HL-60 (cell line): ENCODE measurements around the gene NCOR1.
"Not testable (repeated sequence)": the region's sequence is repeated elsewhere in the genome, so short reads cannot be mapped to it uniquely, and the experiment has no call there.

ENCODE experiments used
- DNase-seq, 2 experiments: peaks; one replicate each; pipeline ENCODE4 v3.0.0-alpha.2; 2010 to 2020; ENCODE audit warnings: low read depth in 1 of 2, low spot score in 1 of 2
- H3K27ac ChIP-seq: fragments of 250-450 bp; sonication (Bioruptor Pico); replicated peaks from 2 replicates; pipeline ENCODE4 v1.5.1; 2020; ENCODE audit warnings: mild to moderate bottlenecking, moderate library complexity
- H3K27me3 ChIP-seq: fragments of 250-450 bp; sonication (Bioruptor Pico); 2 replicates; pipeline ENCODE4 v1.5.1; 2021; ENCODE audit warnings: mild to moderate bottlenecking, moderate library complexity; ENCODE audit not compliant: insufficient read depth, poor library complexity, severe bottlenecking
- H3K4me3 ChIP-seq: replicated peaks from 2 replicates; pipeline ENCODE4 v1.5.1; 2011; ENCODE audit warnings: mild to moderate bottlenecking, control low read depth, low read length; ENCODE audit not compliant: insufficient read depth
- CTCF ChIP-seq: IDR thresholded peaks from one replicate; pipeline ENCODE4 v1.5.1; 2011; ENCODE audit warnings: low read length, control low read depth, inconsistent platforms; ENCODE audit not compliant: insufficient read depth
- GABPA ChIP-seq: IDR thresholded peaks from 2 replicates; pipeline ENCODE4 v1.6.1; 2012; ENCODE audit warnings: low read depth
- POLR2AphosphoS5 ChIP-seq: IDR thresholded peaks from 2 replicates; pipeline ENCODE4 v1.6.1; 2012; ENCODE audit warnings: low read depth
- REST ChIP-seq: IDR thresholded peaks from 2 replicates; pipeline ENCODE4 v1.6.1; 2012; ENCODE audit warnings: low read depth; ENCODE audit not compliant: insufficient replicate concordance
- SPI1 ChIP-seq: IDR thresholded peaks from 2 replicates; pipeline ENCODE4 v1.6.1; 2012; ENCODE audit warnings: low read depth, mild to moderate bottlenecking, borderline replicate concordance

The NCOR1 gene

GRCh38 chr17:16068323-16068722 lies 147.0 kb downstream of the NCOR1 start:
- H3K4me3 ChIP-seq: no peak overlapping the region
- no peak for TF ChIP-seq CTCF
- H3K27ac ChIP-seq: no peak overlapping the region
- DNase-seq: no peak
- no peaks in the 10 kb centered on the region for H3K27me3 ChIP-seq

- Histone ChIP-seq H3K4me3 (no peak overlapping the region), H3K27ac (no peak overlapping the region), H3K27me3 (no peaks in the 10 kb centered on the region)
- no peak for DNase-seq
- TF ChIP-seq REST (no peak), SPI1 (no peak), GABPA (no peak), POLR2AphosphoS5 (no peak), CTCF (no peak)
Measured at GRCh38 chr17:16066125-16066524, 149.2 kb downstream of the NCOR1 start.

GRCh38 chr17:16061631-16062030 lies 153.7 kb downstream of the NCOR1 start:
- DNase-seq: no peak
- Histone ChIP-seq H3K27me3 (no peaks in the 10 kb centered on the region), H3K27ac (no peak overlapping the region), H3K4me3 (no peak overlapping the region)
- TF ChIP-seq POLR2AphosphoS5 (no peak), REST (no peak)

GRCh38 chr17:16055139-16055538 lies 160.2 kb downstream of the NCOR1 start:
- not testable (repeated sequence) for H3K27ac ChIP-seq, H3K27me3 ChIP-seq, DNase-seq, H3K4me3 ChIP-seq

- no peak overlapping the region for H3K4me3 ChIP-seq
- no peak for DNase-seq
- no peak for TF ChIP-seq CTCF
- no peak for TF ChIP-seq GABPA
- TF ChIP-seq SPI1: no peak
- TF ChIP-seq REST: no peak
- no peak for TF ChIP-seq POLR2AphosphoS5
- no peaks in the 10 kb centered on the region for H3K27me3 ChIP-seq
- no peak overlapping the region for H3K27ac ChIP-seq
Measured at GRCh38 chr17:16052486-16052885, 162.8 kb downstream of the NCOR1 start.
